HG02970 (cell line): ENCODE data around the gene FILIP1.
"Not testable (repeated sequence)": the region's sequence is repeated elsewhere in the genome, so short reads cannot be mapped to it uniquely, and the experiment has no call there.

Experiments
- ATAC-seq: cut with Tn5 transposase; IDR thresholded peaks from one replicate; pipeline ENCODE4 v1.9.1; 2021; ENCODE audit warnings: mild to moderate bottlenecking, moderate library complexity, moderate number of reproducible peaks; ENCODE audit not compliant: unreplicated experiment, low FRiP score

FILIP1 gene

DNA sequence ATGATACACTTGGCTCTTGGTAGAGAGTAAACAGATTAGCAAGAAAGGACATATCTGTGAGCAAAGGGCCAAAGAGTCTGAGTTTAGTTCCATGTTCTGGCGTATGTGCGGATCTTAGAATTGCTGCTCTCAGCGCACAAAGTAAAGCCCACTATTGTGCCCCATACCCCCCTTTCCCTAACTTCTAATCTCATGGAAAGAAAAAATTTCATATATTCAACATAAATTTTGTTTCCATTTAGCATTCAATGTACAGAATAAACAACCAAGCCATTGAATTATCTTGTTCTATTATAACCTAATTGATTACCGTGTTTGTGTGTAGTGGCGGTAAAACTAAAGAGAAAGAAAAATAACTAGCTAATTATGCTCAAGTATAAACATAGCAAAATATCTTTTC lies 30.5 kb downstream of the FILIP1 start:
- ATAC-seq: no peak

- no peak for ATAC-seq
Observed at GRCh38 chr6:75460681-75461080, 32.9 kb downstream of the FILIP1 start.

- ATAC-seq: no peak
Observed at GRCh38 chr6:75458895-75459294, 34.7 kb downstream of the FILIP1 start.

DNA sequence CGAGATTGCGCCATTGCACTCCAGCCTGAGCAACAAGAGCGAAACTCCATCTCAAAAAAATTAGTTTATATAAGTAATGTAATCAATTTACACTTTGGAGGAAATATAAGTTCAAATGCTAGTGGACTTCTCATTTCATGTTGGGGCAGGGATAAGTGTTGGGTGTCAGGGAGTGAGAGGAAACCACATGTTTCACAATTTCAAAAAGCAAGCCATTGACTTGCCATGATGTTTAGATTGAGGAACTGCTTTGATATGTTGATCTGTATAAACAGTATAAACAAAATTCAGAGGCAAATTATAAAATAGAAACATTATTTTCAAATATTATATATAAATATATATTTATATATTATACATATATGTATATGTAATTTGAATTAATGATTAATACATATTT lies 42.7 kb downstream of the FILIP1 start:
- ATAC-seq: no peak

- ATAC-seq: no peak
Observed at GRCh38 chr6:75449630-75450206, 43.9 kb downstream of the FILIP1 start.

DNA sequence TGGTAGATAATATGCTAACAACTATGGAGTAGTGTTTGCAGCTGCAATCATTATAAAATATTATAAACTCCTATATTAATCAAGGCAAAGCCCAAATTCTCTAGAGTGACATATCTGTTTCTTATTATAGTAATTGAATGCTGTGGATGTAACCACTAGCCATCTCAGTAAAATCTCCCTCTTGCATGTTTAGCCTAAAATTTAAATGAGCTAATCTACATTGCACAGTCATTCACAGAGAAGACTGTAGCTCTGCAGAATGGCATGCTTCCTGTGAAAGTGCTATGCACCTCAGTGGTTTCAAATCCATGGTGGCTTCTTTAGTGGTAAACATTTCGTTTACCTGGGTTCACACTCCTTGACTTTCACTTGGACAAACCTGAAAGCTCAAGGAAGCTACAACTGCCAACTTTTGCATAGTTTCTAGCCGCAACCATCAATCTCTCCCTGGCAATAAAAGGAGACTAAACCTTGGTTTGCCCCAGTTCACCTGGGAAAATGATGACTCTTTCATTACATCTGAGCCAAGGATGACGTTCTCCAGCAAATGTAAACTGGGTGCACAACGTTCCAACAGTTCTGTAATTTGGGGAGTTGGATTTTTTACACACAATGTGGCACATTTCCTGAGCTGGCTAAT lies 47.2 kb downstream of the FILIP1 start:
- no peak for ATAC-seq

DNA sequence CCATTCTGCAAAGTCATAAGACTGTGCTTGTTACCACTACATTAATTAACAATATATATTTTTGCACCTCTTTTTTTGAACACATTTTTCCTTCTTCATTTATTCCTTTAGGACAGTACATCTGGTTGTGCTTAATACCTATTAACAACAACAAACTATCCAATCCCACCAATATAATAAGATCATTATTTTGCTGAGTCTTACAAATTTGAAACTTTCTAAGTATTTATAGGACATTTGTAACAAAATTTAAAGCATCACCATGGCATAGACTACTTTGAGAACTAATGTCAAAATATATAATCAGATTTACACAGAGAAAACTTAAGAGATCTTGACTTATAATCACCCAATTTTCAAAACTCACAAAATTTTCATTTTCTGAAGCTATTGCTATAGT lies 47.9 kb downstream of the FILIP1 start:
- ATAC-seq: no peak

GRCh38 chr6:75444899-75445298 lies 48.7 kb downstream of the FILIP1 start:
- ATAC-seq: no peak

DNA sequence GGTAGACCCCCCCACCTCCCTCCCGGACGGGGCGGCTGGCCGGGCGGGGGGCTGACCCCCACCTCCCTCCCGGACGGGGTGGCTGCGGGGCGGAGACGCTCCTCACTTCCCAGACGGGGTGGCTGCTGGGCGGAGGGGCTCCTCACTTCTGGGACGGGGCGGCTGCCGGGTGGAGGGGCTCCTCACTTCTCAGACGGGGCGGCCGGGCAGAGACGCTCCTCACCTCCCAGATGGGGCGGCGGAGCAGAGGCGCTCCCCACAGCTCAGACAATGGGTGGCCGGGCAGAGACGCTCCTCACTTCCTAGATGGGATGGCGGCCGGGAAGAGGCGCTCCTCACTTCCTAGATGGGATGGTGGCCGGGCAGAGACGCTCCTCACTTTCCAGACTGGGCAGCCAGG lies 51.7 kb downstream of the FILIP1 start:
- ATAC-seq: not testable (repeated sequence)

DNA sequence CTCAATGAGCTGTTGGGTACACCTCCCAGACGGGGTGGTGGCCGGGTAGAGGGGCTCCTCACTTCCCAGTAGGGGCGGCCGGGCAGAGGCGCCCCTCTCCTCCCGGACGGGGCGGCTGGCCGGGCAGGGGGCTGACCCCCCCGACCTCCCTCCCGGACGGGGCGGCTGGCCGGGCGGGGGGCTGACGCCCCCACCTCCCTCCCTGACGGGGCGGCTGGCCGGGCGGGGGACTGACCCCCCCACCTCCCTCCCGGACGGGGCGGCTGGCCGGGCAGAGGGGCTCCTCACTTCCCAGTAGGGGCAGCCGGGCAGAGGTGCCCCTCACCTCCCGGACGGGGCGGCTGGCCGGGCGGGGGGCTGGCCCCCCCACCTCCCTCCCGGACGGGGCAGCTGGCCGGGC lies 52.1 kb downstream of the FILIP1 start:
- not testable (repeated sequence) for ATAC-seq

GRCh38 chr6:75438442-75439116 lies 55.0 kb downstream of the FILIP1 start:
- no peak for ATAC-seq

- ATAC-seq: no peak
Observed at GRCh38 chr6:75438013-75438431, 55.6 kb downstream of the FILIP1 start.

GRCh38 chr6:75437421-75437891 lies 56.1 kb downstream of the FILIP1 start:
- no peak for ATAC-seq

GRCh38 chr6:75436869-75437268 lies 56.7 kb downstream of the FILIP1 start:
- no peak for ATAC-seq

DNA sequence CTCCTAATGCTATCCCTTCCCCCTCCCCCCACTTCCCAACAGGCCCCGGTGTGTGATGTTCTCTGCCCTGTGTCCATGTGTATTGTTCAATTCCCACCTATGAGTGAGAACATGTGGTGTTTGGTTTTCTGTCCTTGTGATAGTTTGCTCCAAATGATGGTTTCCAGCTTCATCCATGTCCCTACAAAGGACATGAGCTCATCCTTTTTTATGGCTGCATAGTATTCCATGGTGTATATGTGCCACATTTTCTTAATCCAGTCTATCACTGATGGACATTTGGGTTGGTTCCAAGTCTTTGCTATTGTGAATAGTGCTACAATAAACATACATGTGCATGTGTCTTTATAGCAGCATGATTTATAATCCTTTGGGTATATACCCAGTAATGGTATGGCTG lies 60.8 kb downstream of the FILIP1 start:
- ATAC-seq: not testable (repeated sequence)

DNA sequence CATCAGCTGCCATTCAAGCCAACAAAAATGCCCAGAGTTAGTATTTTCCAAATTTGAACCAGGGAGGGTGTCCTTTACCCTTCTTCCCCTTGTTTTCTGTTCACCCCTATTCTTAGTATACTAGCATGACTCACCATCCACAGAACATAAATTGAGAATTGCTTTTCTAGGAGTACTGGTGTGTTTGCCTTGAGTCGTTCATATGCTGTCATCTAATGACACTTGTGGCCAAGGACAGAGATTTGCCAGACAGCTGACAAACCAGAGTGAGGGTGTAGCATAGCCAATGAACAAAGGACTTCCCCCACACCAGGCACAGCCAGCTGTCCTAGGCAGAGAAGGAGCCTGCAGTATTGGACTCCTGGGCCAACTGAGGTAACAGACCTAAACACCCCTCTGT lies 62.2 kb downstream of the FILIP1 start:
- no peak for ATAC-seq

GRCh38 chr6:75430631-75431325 lies 62.8 kb downstream of the FILIP1 start:
- no peak for ATAC-seq

- ATAC-seq: no peak
Observed at GRCh38 chr6:75429061-75429703, 64.4 kb downstream of the FILIP1 start.

- no peak for ATAC-seq
Observed at GRCh38 chr6:75428204-75428603, 65.4 kb downstream of the FILIP1 start.

DNA sequence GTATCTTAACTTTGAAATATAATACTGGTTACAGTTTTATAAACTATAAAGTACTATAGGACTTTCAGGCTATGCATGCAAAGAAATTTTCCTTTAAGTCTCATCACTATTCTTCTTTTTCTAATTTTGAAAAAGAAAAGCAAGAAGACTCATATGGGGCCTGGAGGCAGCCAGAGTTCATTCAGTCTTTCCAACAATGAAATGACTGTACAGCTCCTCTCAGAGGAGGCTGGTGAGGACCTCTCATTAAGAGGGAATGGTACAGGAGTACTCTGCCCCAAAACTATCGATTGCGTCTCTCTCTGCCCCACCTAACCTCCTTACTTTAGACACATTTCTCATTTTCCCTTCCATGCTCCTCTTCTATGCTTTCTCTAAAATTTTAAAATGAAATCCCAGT lies 66.3 kb downstream of the FILIP1 start:
- ATAC-seq: no peak
